WTC11 (cell line): ENCODE results near the gene POFUT2.

Experiments
- NFE2L1 ChIP-seq: sonication (generic); formaldehyde crosslinking; IDR thresholded peaks from 2 replicates; pipeline ENCODE4 v1.8.1; 2023; ENCODE audit warnings: missing genetic modification reagents
- SMAD3 ChIP-seq: sonication (generic); formaldehyde crosslinking; IDR thresholded peaks from 2 replicates; pipeline ENCODE4 v1.8.0; 2022; ENCODE audit warnings: missing genetic modification reagents, mild to moderate bottlenecking, borderline replicate concordance
- TF ChIP-seq, protein P1 (sequence below): fragments of 250-450 bp; sonication (Bioruptor Pico); IDR thresholded peaks from 2 replicates; pipeline ENCODE4 v1.9.0; 2021; ENCODE audit warnings: moderate library complexity, mild to moderate bottlenecking, inconsistent platforms, borderline replicate concordance
- TF ChIP-seq, protein P2 (sequence below): sonication (generic); formaldehyde crosslinking; IDR thresholded peaks from 2 replicates; pipeline ENCODE4 v1.8.1; 2023; ENCODE audit warnings: mild to moderate bottlenecking, missing genetic modification reagents, borderline replicate concordance
- TF ChIP-seq, protein P3 (sequence below): fragments of 200-600 bp; IDR thresholded peaks from 2 replicates; pipeline ENCODE4 v1.8.0; 2022; ENCODE audit warnings: antibody characterized with exemption
- TF ChIP-seq, protein P4 (sequence below): sonication (generic); formaldehyde crosslinking; IDR thresholded peaks from 2 replicates; pipeline ENCODE4 v1.8.0; 2022; ENCODE audit warnings: mild to moderate bottlenecking, missing genetic modification reagents
- TF ChIP-seq, protein P5 (sequence below): sonication (generic); formaldehyde crosslinking; IDR thresholded peaks from 2 replicates; pipeline ENCODE4 v1.8.1; 2023; ENCODE audit warnings: mild to moderate bottlenecking, missing genetic modification reagents, moderate library complexity
- TF ChIP-seq, protein P6 (sequence below): sonication (generic); formaldehyde crosslinking; IDR thresholded peaks from 2 replicates; pipeline ENCODE4 v1.8.1; 2023; ENCODE audit warnings: mild to moderate bottlenecking, missing genetic modification reagents, moderate library complexity

DNA sequence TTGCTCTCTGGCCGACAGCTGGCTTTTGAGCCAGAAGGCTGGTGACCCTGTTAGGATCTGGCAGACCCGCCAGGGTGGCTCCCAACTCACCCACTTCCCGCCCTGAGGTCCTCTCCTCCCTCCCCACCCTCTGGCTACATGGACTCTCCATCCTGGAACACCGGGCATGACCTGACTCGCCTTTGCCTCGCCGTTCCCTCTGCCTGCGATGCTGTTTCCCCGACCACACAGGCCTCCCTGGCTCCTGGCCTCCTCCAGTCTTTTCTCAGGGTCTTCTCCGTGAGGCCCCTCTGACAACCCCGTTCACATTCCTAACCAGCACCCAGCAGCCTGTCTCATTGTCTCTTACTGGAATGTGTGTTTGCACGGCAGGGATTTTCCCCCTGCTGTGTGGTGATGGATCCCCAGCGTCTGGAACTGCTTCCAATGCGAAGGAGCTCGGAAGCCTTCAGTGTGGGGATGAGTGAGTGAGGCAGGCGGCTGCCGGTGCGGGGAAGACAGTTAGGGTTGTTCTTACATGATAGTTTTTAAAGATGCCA lies 46.0 kb upstream of the POFUT2 start:
- TF ChIP-seq, protein P1, sequence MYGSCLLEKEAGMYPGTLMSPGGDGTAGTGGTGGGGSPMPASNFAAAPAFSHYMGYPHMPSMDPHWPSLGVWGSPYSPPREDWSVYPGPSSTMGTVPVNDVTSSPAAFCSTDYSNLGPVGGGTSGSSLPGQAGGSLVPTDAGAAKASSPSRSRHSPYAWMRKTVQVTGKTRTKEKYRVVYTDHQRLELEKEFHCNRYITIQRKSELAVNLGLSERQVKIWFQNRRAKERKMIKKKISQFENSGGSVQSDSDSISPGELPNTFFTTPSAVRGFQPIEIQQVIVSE (CRISPR knock-in tag), result no peak
- TF ChIP-seq, protein P2, sequence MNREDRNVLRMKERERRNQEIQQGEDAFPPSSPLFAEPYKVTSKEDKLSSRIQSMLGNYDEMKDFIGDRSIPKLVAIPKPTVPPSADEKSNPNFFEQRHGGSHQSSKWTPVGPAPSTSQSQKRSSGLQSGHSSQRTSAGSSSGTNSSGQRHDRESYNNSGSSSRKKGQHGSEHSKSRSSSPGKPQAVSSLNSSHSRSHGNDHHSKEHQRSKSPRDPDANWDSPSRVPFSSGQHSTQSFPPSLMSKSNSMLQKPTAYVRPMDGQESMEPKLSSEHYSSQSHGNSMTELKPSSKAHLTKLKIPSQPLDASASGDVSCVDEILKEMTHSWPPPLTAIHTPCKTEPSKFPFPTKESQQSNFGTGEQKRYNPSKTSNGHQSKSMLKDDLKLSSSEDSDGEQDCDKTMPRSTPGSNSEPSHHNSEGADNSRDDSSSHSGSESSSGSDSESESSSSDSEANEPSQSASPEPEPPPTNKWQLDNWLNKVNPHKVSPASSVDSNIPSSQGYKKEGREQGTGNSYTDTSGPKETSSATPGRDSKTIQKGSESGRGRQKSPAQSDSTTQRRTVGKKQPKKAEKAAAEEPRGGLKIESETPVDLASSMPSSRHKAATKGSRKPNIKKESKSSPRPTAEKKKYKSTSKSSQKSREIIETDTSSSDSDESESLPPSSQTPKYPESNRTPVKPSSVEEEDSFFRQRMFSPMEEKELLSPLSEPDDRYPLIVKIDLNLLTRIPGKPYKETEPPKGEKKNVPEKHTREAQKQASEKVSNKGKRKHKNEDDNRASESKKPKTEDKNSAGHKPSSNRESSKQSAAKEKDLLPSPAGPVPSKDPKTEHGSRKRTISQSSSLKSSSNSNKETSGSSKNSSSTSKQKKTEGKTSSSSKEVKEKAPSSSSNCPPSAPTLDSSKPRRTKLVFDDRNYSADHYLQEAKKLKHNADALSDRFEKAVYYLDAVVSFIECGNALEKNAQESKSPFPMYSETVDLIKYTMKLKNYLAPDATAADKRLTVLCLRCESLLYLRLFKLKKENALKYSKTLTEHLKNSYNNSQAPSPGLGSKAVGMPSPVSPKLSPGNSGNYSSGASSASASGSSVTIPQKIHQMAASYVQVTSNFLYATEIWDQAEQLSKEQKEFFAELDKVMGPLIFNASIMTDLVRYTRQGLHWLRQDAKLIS (CRISPR knock-in tag), result no peak
- TF ChIP-seq, protein P3, sequence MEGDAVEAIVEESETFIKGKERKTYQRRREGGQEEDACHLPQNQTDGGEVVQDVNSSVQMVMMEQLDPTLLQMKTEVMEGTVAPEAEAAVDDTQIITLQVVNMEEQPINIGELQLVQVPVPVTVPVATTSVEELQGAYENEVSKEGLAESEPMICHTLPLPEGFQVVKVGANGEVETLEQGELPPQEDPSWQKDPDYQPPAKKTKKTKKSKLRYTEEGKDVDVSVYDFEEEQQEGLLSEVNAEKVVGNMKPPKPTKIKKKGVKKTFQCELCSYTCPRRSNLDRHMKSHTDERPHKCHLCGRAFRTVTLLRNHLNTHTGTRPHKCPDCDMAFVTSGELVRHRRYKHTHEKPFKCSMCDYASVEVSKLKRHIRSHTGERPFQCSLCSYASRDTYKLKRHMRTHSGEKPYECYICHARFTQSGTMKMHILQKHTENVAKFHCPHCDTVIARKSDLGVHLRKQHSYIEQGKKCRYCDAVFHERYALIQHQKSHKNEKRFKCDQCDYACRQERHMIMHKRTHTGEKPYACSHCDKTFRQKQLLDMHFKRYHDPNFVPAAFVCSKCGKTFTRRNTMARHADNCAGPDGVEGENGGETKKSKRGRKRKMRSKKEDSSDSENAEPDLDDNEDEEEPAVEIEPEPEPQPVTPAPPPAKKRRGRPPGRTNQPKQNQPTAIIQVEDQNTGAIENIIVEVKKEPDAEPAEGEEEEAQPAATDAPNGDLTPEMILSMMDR, result no peak
- TF ChIP-seq, protein P4, sequence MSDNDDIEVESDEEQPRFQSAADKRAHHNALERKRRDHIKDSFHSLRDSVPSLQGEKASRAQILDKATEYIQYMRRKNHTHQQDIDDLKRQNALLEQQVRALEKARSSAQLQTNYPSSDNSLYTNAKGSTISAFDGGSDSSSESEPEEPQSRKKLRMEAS (CRISPR knock-in tag), result no peak
- TF ChIP-seq, protein P5, sequence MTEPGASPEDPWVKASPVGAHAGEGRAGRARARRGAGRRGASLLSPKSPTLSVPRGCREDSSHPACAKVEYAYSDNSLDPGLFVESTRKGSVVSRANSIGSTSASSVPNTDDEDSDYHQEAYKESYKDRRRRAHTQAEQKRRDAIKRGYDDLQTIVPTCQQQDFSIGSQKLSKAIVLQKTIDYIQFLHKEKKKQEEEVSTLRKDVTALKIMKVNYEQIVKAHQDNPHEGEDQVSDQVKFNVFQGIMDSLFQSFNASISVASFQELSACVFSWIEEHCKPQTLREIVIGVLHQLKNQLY, result no peak
- TF ChIP-seq, protein P6, sequence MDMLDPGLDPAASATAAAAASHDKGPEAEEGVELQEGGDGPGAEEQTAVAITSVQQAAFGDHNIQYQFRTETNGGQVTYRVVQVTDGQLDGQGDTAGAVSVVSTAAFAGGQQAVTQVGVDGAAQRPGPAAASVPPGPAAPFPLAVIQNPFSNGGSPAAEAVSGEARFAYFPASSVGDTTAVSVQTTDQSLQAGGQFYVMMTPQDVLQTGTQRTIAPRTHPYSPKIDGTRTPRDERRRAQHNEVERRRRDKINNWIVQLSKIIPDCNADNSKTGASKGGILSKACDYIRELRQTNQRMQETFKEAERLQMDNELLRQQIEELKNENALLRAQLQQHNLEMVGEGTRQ (CRISPR knock-in tag), result no peak
- TF ChIP-seq SMAD3 (CRISPR knock-in tag) (no peak), NFE2L1 (CRISPR knock-in tag) (no peak)
